ENCODE data around the gene PEF1. TPM values are rescaled to one million over a fixed set of nuclear protein-coding genes. Genes with fewer than 3 reads are reported as not detected.

PEF1 gene
- total RNA-seq, 4 donors from 2014 or later = 180 to 355 (median 312) TPM

- Histone ChIP-seq H3K9me3 (no peaks in the 10 kb centered on the region), H3K27ac (peak overlapping the region; percentile 76 to 98 (median 91)), H3K27me3 (no peaks in the 10 kb centered on the region), H3K4me3 (replicated peaks in 1 of 3) (no peak overlapping the region), H3K4me1 (peaks cover 47 to 67% of the 10 kb centered on the region in 2 donors), H3K36me3 (no peaks in the 10 kb centered on the region)
- peak; percentile 69 to 78 for DNase-seq
- intact Hi-C loops (cut with DNase I) = no loop called here
- WGBS, 2 donors = 56 to 64% methylated on average over 12 of the region's 12 CpGs
- TF ChIP-seq POLR2A (IDR thresholded peaks at IDR 0.05) = peak in 1 of 2 donors; percentile 49
- no peak for TF ChIP-seq CTCF (IDR thresholded peaks at IDR 0.05)
Observed at GRCh38 chr1:31653717-31654473, 9.2 kb upstream of the PEF1 start.

GRCh38 chr1:31652891-31653499, 8.3 kb upstream of the PEF1 start:
- DNase-seq = peak in 1 of 2 donors; percentile 29
- peak overlapping the region; percentile 76 to 98 (median 91) for H3K27ac ChIP-seq
- intact Hi-C loops (cut with DNase I) = no loop called here
- no peak for TF ChIP-seq CTCF (IDR thresholded peaks at IDR 0.05)
- TF ChIP-seq POLR2A (IDR thresholded peaks at IDR 0.05) = peak in 1 of 2 donors; percentile 18
- no peaks in the 10 kb centered on the region for H3K36me3 ChIP-seq
- peaks cover 55 to 76% of the 10 kb centered on the region in 2 donors for H3K4me1 ChIP-seq
- no peaks in the 10 kb centered on the region for H3K9me3 ChIP-seq
- H3K27me3 ChIP-seq = no peaks in the 10 kb centered on the region
- no peak overlapping the region for H3K4me3 ChIP-seq (replicated peaks in 1 of 3)
- 30 to 46% methylated on average over 4 of the region's 4 CpGs for WGBS, 2 donors

GRCh38 chr1:31651766-31652165, 7.1 kb upstream of the PEF1 start:
- Histone ChIP-seq H3K27me3 (no peaks in the 10 kb centered on the region), H3K4me3 (replicated peaks in 1 of 3) (no peak overlapping the region), H3K36me3 (no peaks in the 10 kb centered on the region), H3K9me3 (no peaks in the 10 kb centered on the region), H3K4me1 (peaks cover 55 to 89% of the 10 kb centered on the region in 2 donors), H3K27ac (peak overlapping the region; percentile 76 to 98 (median 91))
- intact Hi-C loops (cut with DNase I) = no loop called here
- TF ChIP-seq POLR2A (IDR thresholded peaks at IDR 0.05) = peak in 1 of 2 donors; percentile 67
- TF ChIP-seq CTCF (IDR thresholded peaks at IDR 0.05) = no peak
- DNase-seq = peak; percentile 95 to 96
- 31 to 37% methylated on average over 6 of the region's 6 CpGs for WGBS, 2 donors

GRCh38 chr1:31651089-31651420, 6.4 kb upstream of the PEF1 start:
- Histone ChIP-seq H3K9me3 (no peaks in the 10 kb centered on the region), H3K36me3 (no peaks in the 10 kb centered on the region), H3K27me3 (no peaks in the 10 kb centered on the region), H3K4me1 (peaks cover 55 to 89% of the 10 kb centered on the region in 2 donors), H3K27ac (peak overlapping the region; percentile 83 to 98 (median 91)), H3K4me3 (replicated peaks in 1 of 3) (no peak overlapping the region)
- TF ChIP-seq CTCF (IDR thresholded peaks at IDR 0.05) (no peak), POLR2A (IDR thresholded peaks at IDR 0.05) (no peak)
- peak; percentile 63 to 71 for DNase-seq
- 14 to 17% methylated on average over 1 of the region's 1 CpG for WGBS, 2 donors
- intact Hi-C loops (cut with DNase I) = no loop called here

All from thyroid gland (tissue), 4 donors.